NCI-H1694 treated with DMSO at 0.1 percent for 48 hours (cell line): ENCODE measurements around the gene IMPDH1.
A peak's percentile ranks its signal among the peaks of the same experiment; 100 is the strongest.

Source experiments
- DNase-seq: peaks from one replicate; lab custom pipeline; 2025; lab: John Stamatoyannopoulos, UW

Gene IMPDH1

GRCh38 chr7:128359939-128360338, 49.8 kb downstream of the IMPDH1 start:
- no peak for DNase-seq

- no peak for DNase-seq
These were observed 50.4 kb downstream of the IMPDH1 start for GRCh38 chr7:128359336-128359735.

- no peak for DNase-seq
These were observed 51.5 kb downstream of the IMPDH1 start for GRCh38 chr7:128358233-128358632.

GRCh38 chr7:128357217-128357613, 52.6 kb downstream of the IMPDH1 start:
- DNase-seq = no peak

GRCh38 chr7:128356546-128357216, 53.1 kb downstream of the IMPDH1 start:
- DNase-seq = no peak

GRCh38 chr7:128353610-128354009, 56.2 kb downstream of the IMPDH1 start:
- no peak for DNase-seq

- no peak for DNase-seq
These were observed 56.6 kb downstream of the IMPDH1 start for GRCh38 chr7:128353189-128353588.

- DNase-seq = no peak
These were observed 57.1 kb downstream of the IMPDH1 start for GRCh38 chr7:128352636-128353035.

- no peak for DNase-seq
These were observed 57.6 kb downstream of the IMPDH1 start for GRCh38 chr7:128352153-128352537.

- DNase-seq = no peak
These were observed 58.3 kb downstream of the IMPDH1 start for GRCh38 chr7:128351296-128352152.

GRCh38 chr7:128350708-128351295, 59.0 kb downstream of the IMPDH1 start:
- no peak for DNase-seq

GRCh38 chr7:128349466-128349825, 60.3 kb downstream of the IMPDH1 start:
- DNase-seq = no peak

- peak; percentile 59 for DNase-seq
These were observed 62.1 kb downstream of the IMPDH1 start for GRCh38 chr7:128347647-128348097.

- no peak for DNase-seq
These were observed 65.4 kb downstream of the IMPDH1 start for GRCh38 chr7:128344431-128344774.

- peak; percentile 87 for DNase-seq
These were observed 66.0 kb downstream of the IMPDH1 start, which contains the start of gene RBM28 for GRCh38 chr7:128343554-128344430. Gene RBM28 (minus strand): TSS chr7:128343908. CDS start chr7:128343793, 115 bp downstream.
